NCI-H2227 (cell line): ENCODE data around the gene ACD.

ENCODE experiments used
- DNase-seq: peaks from one replicate; lab custom pipeline; 2025; ENCODE audit not compliant: unreplicated experiment; lab: John Stamatoyannopoulos, UW

The ACD gene

DNA sequence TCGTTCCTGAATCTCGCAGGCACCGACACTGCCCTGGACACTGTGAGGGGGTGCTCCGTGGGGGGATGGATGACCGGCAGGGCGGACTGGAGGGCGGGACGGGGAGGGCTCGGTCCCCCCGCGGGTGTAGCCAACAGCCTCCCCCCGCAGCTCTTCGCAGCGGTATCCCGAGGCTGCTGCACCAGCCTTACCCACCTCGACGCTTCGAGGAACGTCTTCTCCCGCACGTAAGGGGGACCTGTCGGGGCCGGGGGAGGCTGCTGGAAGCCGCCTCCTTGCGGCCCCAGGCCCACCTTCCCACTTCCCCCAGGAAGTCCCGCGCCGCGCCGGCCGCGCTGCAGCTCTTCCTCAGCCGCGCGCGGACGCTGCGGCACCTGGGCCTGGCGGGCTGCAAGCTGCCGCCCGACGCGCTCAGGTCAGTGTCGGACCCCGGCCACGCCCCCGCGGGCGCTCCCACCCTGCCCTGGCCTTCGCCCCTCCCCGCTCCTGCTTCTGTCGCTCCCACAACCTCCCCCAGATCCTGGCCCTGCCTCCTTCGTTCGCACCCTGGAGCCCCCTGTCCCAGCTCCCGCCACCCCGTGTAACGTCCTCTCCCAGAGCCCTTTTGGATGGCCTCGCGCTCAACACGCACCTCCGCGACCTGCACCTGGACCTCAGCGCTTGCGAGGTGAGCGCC lies 11.8 kb downstream of the ACD start:
- no peak for DNase-seq

DNA sequence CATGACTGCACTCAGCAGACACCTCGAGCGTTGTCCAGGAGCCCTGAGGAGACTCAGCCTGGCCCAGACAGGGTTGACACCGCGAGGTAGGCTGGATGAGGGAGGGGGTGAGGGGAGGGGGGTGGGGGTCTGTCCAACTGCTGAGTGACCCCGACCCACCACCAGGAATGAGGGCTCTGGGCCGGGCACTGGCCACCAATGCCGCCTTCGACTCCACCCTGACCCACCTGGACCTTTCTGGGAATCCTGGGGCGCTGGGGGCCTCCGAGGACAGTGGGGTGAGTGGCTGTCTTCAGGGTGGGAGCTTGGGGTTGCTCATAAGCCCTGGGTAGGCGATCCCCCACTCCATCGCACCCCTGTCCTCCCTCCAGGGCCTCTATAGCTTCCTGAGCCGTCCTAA lies 12.4 kb downstream of the ACD start:
- DNase-seq = no peak

DNA sequence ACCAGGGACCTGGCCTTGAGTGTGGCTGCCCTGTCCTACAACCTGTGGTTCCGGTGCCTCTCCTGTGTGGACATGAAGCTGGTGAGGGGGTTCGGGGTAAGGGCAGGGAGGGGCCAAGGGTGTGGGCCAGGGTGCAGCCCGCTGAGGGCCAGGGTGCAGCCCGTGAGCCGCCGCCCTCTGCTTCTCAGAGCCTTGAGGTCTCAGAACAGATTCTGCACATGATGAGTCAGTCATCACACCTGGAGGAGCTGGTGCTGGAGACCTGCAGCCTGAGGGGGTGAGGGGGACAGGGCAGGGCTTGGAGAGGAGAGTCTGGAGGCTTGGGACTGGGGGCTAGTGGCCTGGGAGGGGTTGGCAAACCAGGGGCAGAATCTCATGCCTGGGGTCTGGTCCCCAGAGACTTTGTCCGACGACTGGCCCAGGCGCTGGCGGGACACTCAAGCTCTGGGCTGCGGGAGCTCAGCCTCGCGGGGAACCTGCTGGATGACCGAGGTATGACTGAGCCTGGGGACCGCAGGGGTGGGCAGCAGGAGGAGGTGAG lies 12.9 kb downstream of the ACD start:
- DNase-seq = no peak

DNA sequence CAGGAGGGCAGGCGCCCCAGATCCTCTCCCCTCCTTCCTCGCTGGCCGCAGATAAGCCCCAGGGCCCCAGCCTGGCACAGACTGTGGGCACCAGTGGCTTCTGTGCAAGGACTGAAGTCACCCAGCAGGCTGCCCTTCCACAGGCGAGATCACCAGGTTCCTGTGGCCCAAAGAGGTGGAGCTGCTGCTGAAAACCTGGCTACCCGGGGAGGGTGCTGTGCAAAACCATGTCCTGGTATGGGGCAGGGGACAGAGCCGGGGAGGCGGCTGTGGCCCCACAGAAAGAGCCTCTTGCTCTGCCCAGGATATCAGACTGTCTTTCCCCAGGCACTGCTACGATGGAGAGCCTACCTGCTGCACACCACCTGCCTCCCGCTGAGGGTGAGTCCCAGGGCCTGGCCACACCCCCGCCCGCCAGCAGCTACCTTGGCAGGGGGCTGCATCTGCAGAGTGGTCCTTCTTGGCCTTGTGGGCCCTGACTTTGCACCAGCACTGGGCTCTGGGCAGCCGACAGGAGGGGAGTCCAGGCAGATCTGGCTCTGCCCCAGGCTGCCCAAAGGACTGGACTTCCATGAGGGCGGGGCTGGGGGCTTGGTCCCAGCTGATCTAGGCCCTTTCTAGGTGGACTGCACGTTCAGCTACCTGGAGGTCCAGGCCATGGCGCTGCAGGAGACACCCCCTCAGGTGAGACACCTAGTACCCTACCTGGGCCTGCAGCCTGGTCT lies 14.5 kb downstream of the ACD start:
- no peak for DNase-seq

DNA sequence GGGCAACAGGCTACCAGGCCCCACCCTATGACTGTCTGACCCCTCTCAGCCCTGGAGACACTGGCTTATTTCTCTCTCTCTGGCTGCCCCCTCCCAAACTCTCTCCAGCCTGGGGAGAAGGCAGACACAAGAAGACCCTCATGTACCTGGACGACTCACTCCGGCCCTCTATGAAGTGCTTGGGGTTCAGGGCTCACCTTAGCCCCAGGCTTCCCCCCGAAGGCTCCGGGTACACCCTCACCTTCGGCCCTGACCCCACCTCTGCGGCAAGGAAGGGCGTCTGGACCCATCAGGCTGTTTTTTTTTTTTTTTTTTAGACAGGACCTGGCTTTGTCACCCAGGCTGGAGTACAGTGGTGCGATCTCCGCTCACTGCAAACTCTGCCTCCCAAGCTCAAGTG lies 16.0 kb downstream of the ACD start:
- DNase-seq = no peak

DNA sequence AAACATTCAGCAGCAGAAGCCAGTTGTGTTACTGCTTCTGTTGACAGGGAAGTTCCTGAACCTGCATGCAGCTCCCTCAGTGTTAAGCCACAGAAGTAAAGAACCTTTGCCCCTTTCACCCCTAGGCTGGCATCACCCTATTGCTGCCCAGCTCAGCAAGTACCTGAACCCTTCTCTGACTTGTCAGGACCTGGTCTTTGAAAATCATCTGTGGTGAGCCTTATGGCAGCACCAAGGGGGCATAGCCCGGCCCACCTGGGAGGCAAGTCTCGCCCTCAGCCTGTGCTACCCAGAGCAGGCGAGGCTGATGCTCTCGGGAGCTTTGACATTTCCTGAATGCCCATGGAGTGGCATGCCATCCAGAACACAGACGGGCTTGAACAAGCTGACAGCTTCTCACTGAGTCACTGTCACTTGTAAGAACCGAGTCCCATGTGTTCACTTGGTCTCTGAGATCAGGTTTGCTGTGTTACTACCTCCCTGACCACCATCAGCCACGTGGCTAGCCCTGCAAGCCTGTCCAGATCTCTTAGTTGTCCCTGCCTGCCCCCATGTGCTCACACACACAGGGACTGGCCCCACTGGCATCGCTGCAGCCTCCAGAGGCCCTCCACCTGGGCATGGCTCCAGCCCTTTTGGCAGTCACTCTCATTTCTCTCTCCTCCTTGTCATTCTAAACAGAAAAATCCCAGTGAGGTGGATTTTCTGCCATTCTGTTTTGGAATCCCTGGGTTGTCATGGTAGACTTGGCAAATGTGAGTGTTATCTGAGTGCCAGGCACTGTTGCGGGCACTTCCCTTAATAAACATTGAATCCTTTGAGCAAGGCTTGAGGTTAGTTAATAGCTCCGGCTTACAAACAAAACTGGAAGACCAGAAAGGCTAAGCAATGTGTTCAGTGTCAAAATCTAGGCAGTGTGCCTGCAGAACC lies 18.0 kb downstream of the ACD start:
- no peak for DNase-seq

DNA sequence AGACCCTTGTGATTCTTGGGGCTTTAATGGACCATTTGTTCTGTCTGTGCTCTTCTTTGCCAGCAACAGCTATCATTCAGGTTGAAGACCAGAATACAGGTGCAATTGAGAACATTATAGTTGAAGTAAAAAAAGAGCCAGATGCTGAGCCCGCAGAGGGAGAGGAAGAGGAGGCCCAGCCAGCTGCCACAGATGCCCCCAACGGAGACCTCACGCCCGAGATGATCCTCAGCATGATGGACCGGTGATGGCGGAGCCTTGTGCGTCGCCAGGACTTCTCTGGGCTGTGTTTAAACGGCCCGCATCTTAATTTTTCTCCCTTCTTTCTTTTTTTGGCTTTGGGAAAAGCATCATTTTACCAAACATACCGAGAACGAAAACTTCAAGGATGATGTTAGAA lies 22.4 kb downstream of the ACD start:
- no peak for DNase-seq

DNA sequence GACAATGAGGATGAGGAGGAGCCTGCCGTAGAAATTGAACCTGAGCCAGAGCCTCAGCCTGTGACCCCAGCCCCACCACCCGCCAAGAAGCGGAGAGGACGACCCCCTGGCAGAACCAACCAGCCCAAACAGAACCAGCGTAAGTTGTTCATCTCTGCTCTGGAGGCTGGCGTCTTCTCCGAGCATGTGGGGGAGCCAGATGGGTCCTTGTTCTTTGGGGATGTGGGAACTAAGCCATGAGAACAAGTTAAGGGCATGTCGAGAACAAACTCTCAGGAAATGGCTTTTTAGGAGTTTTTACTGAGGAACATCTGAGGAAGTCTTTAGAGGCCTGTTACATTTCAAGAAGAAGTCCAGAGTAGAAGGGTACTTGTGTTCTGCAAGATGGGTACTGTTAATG lies 23.3 kb downstream of the ACD start:
- no peak for DNase-seq

DNA sequence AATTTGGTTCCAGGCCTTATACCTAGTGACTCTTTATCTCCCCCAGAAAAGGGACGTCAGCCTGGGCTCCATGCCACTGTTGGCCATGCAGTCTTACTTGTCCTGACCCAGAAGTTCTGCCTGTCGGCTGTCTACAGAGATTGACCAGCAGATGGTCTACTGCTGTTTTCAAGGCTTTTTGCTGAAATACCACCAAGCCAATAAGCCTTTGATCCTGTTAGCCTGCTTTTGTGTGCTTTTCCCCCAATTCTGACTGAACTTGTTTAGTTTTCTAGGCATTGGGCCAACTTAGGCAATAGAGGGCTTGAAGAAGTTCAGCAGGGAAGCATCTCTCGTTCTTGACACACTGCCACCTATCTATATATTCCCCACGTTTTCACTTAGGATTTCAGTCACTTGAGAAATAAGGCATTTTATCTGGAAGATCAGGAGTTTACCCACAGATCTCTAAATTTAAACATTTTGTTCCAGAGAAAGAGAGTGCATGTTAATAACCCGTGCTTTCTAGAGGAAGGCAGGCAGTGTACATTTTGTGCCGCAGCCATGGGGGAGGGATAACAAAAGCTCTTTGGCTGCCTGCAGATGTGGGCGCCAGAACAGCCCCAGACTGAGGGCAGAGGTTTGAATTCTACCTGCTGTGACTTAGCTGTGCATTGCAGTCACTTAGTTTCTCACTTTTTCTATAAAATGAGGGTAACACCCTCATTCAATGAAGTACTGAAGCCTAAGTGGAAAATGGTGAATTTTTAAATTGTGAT lies 27.5 kb downstream of the ACD start:
- DNase-seq = no peak

DNA sequence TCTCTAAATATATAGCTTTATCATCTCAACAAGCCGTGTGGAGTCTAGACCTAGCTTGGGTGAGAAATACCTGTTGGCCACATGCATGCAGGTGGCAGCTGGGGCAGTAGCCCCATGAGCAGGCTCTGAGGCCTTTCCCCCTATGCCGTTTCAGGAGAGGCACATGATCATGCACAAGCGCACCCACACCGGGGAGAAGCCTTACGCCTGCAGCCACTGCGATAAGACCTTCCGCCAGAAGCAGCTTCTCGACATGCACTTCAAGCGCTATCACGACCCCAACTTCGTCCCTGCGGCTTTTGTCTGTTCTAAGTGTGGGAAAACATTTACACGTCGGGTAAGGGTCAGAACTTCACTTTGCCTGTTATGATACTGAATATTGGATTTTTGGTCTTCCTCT lies 31.8 kb downstream of the ACD start:
- DNase-seq = no peak

DNA sequence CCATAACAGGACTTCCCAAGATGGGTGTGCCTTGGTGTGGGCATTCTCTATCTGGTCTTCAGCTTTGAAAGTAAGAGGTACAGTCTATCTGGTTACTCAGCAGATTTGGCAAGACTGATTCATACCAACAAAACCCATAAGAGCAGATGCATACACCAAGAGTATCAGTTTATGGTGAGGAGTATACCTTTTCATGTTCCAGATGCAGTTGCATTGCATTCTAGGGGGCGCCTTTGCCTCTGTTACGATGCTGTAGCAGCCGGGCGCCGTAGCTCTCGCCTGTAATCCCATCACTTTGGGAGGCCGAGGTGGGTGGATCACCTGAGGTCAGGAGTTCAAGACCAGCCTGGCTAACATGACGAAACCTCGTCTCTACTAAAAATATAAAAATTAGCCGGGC lies 46.3 kb downstream of the ACD start:
- peak; percentile 5 for DNase-seq

DNA sequence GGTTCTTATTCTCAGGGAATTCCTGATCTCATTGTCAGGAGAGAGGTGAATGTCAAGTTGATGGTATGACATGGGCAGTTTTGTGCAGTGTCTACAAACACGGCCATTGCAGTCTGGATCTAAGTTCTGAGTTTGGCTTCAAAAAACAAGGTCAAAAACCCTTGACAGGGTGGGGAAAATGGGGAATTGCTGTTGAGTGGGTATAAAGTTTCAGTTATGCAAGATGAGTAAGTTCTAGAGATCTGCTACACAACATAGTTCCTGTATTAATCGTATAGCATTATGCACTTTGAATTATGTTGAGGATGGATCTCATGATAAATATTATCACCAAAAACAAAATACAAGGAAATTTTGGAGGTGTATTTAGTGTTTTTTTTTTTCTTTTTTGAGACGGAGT lies 51.7 kb downstream of the ACD start:
- no peak for DNase-seq
